ENCODE measurements around the gene DACH2.

DACH2 gene

GRCh38 chrX:86241547-86241946 is 93.3 kb downstream of the DACH2 start:
- H3K4me2 ChIP-seq (ENCODE audit: low read length): no peak overlapping the region
- no peaks in the 10 kb centered on the region for H3K4me1 ChIP-seq (ENCODE audit: control insufficient read depth, low read length)
- H3F3A ChIP-seq (ENCODE audit: control insufficient read depth, insufficient read depth): no peaks in the 10 kb centered on the region
- no peak overlapping the region for H3K4me3 ChIP-seq (ENCODE audit: low read length)
- H3K79me2 ChIP-seq (ENCODE audit: control insufficient read depth, low read length): no peaks in the 10 kb centered on the region
- H4K20me1 ChIP-seq (ENCODE audit: control insufficient read depth, insufficient read depth, low read depth, low read length): no peaks in the 10 kb centered on the region
- H3K9me2 ChIP-seq (replicated peaks; ENCODE audit: control insufficient read depth, low read length): no peaks in the 10 kb centered on the region
- TF ChIP-seq EZH2phosphoT487 (IDR thresholded peaks at IDR 0.05; ENCODE audit: borderline replicate concordance, low read length): no peak
- TF ChIP-seq, protein P1, sequence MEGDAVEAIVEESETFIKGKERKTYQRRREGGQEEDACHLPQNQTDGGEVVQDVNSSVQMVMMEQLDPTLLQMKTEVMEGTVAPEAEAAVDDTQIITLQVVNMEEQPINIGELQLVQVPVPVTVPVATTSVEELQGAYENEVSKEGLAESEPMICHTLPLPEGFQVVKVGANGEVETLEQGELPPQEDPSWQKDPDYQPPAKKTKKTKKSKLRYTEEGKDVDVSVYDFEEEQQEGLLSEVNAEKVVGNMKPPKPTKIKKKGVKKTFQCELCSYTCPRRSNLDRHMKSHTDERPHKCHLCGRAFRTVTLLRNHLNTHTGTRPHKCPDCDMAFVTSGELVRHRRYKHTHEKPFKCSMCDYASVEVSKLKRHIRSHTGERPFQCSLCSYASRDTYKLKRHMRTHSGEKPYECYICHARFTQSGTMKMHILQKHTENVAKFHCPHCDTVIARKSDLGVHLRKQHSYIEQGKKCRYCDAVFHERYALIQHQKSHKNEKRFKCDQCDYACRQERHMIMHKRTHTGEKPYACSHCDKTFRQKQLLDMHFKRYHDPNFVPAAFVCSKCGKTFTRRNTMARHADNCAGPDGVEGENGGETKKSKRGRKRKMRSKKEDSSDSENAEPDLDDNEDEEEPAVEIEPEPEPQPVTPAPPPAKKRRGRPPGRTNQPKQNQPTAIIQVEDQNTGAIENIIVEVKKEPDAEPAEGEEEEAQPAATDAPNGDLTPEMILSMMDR (IDR thresholded peaks at IDR 0.05; ENCODE audit: low read depth, low read length, poor library complexity, severe bottlenecking): no peak
- H3K27me3 ChIP-seq (ENCODE audit: control insufficient read depth, low read length): no peaks in the 10 kb centered on the region
- no peak overlapping the region for H3K27ac ChIP-seq (ENCODE audit: low read depth, low read length)
- no peaks in the 10 kb centered on the region for H3K9me3 ChIP-seq (ENCODE audit: control insufficient read depth, insufficient read depth, low read length)
- H3K36me3 ChIP-seq (ENCODE audit: control insufficient read depth, low read length): no peaks in the 10 kb centered on the region

- H3K9me3 ChIP-seq (ENCODE audit: control insufficient read depth, insufficient read depth, low read length): no peaks in the 10 kb centered on the region
- H3K4me1 ChIP-seq (ENCODE audit: control insufficient read depth, low read length): no peaks in the 10 kb centered on the region
These were observed 115.3 kb downstream of the DACH2 start for GRCh38 chrX:86263526-86263925.

DNA sequence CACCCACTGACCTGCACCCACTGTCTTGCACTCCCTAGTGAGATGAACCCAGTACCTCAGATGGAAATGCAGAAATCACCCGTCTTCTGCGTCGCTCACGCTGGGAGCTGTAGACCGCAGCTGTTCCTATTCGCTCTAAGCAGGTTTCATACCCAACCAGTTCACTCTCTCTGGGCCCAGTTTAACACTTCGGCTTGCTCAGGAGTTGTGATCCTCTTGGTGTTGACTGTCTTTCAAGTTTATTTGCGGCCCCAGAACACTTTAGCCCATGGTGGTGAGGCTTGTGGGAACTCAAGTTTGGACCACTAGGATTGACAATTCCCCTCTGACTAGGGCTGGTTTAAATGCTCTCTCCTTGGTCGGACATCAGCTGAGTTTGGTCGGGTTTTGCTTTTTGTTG is 147.0 kb downstream of the DACH2 start:
- Histone ChIP-seq H3K4me2 (ENCODE audit: low read length) (no peak overlapping the region), H3K4me1 (ENCODE audit: control insufficient read depth, low read length) (no peaks in the 10 kb centered on the region), H3K9me3 (ENCODE audit: control insufficient read depth, insufficient read depth, low read length) (no peaks in the 10 kb centered on the region), H3K27ac (ENCODE audit: low read depth, low read length) (no peak overlapping the region), H3K4me3 (ENCODE audit: low read length) (no peak overlapping the region), H4K20me1 (ENCODE audit: control insufficient read depth, insufficient read depth, low read depth, low read length) (no peaks in the 10 kb centered on the region), H3K36me3 (ENCODE audit: control insufficient read depth, low read length) (no peaks in the 10 kb centered on the region), H3K27me3 (ENCODE audit: control insufficient read depth, low read length) (no peaks in the 10 kb centered on the region), H3K9me2 (replicated peaks; ENCODE audit: control insufficient read depth, low read length) (no peaks in the 10 kb centered on the region), H3K79me2 (ENCODE audit: control insufficient read depth, low read length) (no peaks in the 10 kb centered on the region), H3F3A (ENCODE audit: control insufficient read depth, insufficient read depth) (no peaks in the 10 kb centered on the region)
- TF ChIP-seq, protein P1 (IDR thresholded peaks at IDR 0.05; ENCODE audit: low read depth, low read length, poor library complexity, severe bottlenecking): no peak
- TF ChIP-seq EZH2phosphoT487 (IDR thresholded peaks at IDR 0.05; ENCODE audit: borderline replicate concordance, low read length): no peak

More at GRCh38 chrX:86263526-86263925, 115.3 kb downstream of the DACH2 start:
- no peaks in the 10 kb centered on the region for H3K79me2 ChIP-seq (ENCODE audit: control insufficient read depth, low read length)
- TF ChIP-seq, protein P1 (IDR thresholded peaks at IDR 0.05; ENCODE audit: low read depth, low read length, poor library complexity, severe bottlenecking): no peak
- TF ChIP-seq EZH2phosphoT487 (IDR thresholded peaks at IDR 0.05; ENCODE audit: borderline replicate concordance, low read length): no peak
- H3K4me2 ChIP-seq (ENCODE audit: low read length): no peak overlapping the region
- no peaks in the 10 kb centered on the region for H3K36me3 ChIP-seq (ENCODE audit: control insufficient read depth, low read length)
- no peaks in the 10 kb centered on the region for H3K9me2 ChIP-seq (replicated peaks; ENCODE audit: control insufficient read depth, low read length)
- no peak overlapping the region for H3K4me3 ChIP-seq (ENCODE audit: low read length)
- H3K27ac ChIP-seq (ENCODE audit: low read depth, low read length): no peak overlapping the region
- no peaks in the 10 kb centered on the region for H4K20me1 ChIP-seq (ENCODE audit: control insufficient read depth, insufficient read depth, low read depth, low read length)
- H3F3A ChIP-seq (ENCODE audit: control insufficient read depth, insufficient read depth): no peaks in the 10 kb centered on the region
- H3K27me3 ChIP-seq (ENCODE audit: control insufficient read depth, low read length): no peaks in the 10 kb centered on the region

Measured in DOHH2 (cell line).